Testis (tissue), 3 donors: ENCODE results near the gene GRB7. TPM values are rescaled to one million over a fixed set of nuclear protein-coding genes. Genes with fewer than 3 reads are reported as not detected.

ENCODE experiments used
- DNase-seq: peaks from one replicate; pipeline ENCODE4 v3.0.0-alpha.2; 2019
- H3K27ac ChIP-seq, 2 donors: fragments of 200-600 bp; sonication (generic); one replicate each; pipeline ENCODE4 v1.5.1; 2019
- H3K27me3 ChIP-seq: fragments of 200-600 bp; sonication (generic); one replicate; pipeline ENCODE4 v1.5.1; 2019
- H3K36me3 ChIP-seq: fragments of 200-600 bp; sonication (generic); one replicate; pipeline ENCODE4 v1.5.1; 2017; ENCODE audit warnings: low read depth; ENCODE audit errors: missing control alignments
- H3K4me1 ChIP-seq: fragments of 200-600 bp; sonication (generic); one replicate; pipeline ENCODE4 v1.5.1; 2019
- H3K4me3 ChIP-seq, 2 donors: fragments of 200-600 bp; sonication (generic); one replicate each; pipeline ENCODE4 v1.5.1; 2017 to 2019
- H3K9me3 ChIP-seq: fragments of 200-600 bp; sonication (generic); one replicate; pipeline ENCODE4 v1.5.1; 2017
- CTCF ChIP-seq, 3 experiments: fragments of 450-650 bp in 2 of 3; fragments of 200-600 bp in 1 of 3; sonication (generic) in 1 of 3; IDR thresholded peaks; one replicate each; pipeline ENCODE4 v1.5.1; 2016 to 2019; ENCODE audit warnings: antibody characterized with exemption in 3 of 3, mild to moderate bottlenecking in 2 of 3, moderate library complexity in 1 of 3
- POLR2A ChIP-seq: fragments of 450-650 bp; IDR thresholded peaks from one replicate; pipeline ENCODE4 v1.6.1; 2017; ENCODE audit warnings: antibody characterized with exemption, mild to moderate bottlenecking, moderate library complexity
- whole genome bisulfite sequencing, 2 donors: methylation state at CpG; one replicate each; pipeline ENCODE4 v1.1.5; 2018; 5-methylcytosine and 5-hydroxymethylcytosine counted together
- intact Hi-C: fragments of 100-400 bp; cut with DNase I; formaldehyde crosslinking; loops from one replicate; pipeline ENCODE4 v1.15.1; 2023; ENCODE audit warnings: low total_unique reads
- polyA plus RNA-seq: library from polyadenylated mRNA; stranded (reverse); fragments of 350-450 nt; fragmentation: Illumina TruSeq; extraction: RNeasy Lipid Tissue Mini Kit (QIAGEN cat#74804); gene quantifications from one replicate; pipeline ENCODE4 v1.2.3, GENCODE V29; 2014; ENCODE audit warnings: low read depth, low replicate concordance; ENCODE audit not compliant: insufficient read depth
- total RNA-seq, 2 donors: library from RNA; depleted of rRNA; stranded (reverse); fragments of >200 nt; gene quantifications; one replicate each; pipeline ENCODE4 v1.2.3, GENCODE V29; 2016

GRB7 gene
- total and polyA plus RNA-seq, 3 donors from 2014 or later: 2.1 to 3.7 (median 2.9) TPM

- H3K27ac ChIP-seq: no peak overlapping the region
- TF ChIP-seq CTCF (IDR thresholded peaks at IDR 0.05): no peak
- no peak for TF ChIP-seq POLR2A
- DNase-seq: no peak
- no peaks in the 10 kb centered on the region for H3K4me1 ChIP-seq
- H3K4me3 ChIP-seq: no peak overlapping the region
- H3K36me3 ChIP-seq: no peaks in the 10 kb centered on the region
- WGBS, 2 donors: 87 to 96% methylated on average over 4 of the region's 4 CpGs
- H3K27me3 ChIP-seq: no peaks in the 10 kb centered on the region
- no peaks in the 10 kb centered on the region for H3K9me3 ChIP-seq
- intact Hi-C loops: no loop called here
These were observed 36.3 kb downstream of the GRB7 start for GRCh38 chr17:39774047-39774446.

- TF ChIP-seq POLR2A (no peak), CTCF (IDR thresholded peaks at IDR 0.05) (no peak)
- H3K27me3 ChIP-seq: no peaks in the 10 kb centered on the region
These were observed 37.3 kb downstream of the GRB7 start for GRCh38 chr17:39775031-39775430.

GRCh38 chr17:39776252-39776651, 38.5 kb downstream of the GRB7 start:
- H3K4me3 ChIP-seq: no peak overlapping the region
- H3K36me3 ChIP-seq: no peaks in the 10 kb centered on the region
- no peaks in the 10 kb centered on the region for H3K9me3 ChIP-seq
- TF ChIP-seq CTCF (IDR thresholded peaks at IDR 0.05) (no peak), POLR2A (no peak)
- no peaks in the 10 kb centered on the region for H3K27me3 ChIP-seq
- H3K4me1 ChIP-seq: no peaks in the 10 kb centered on the region
- DNase-seq: no peak
- intact Hi-C loops: no loop called here
- no peak overlapping the region for H3K27ac ChIP-seq

More at GRCh38 chr17:39775031-39775430, 37.3 kb downstream of the GRB7 start:
- DNase-seq: no peak
- Histone ChIP-seq H3K4me3 (no peak overlapping the region), H3K27ac (no peak overlapping the region), H3K9me3 (no peaks in the 10 kb centered on the region), H3K4me1 (no peaks in the 10 kb centered on the region), H3K36me3 (no peaks in the 10 kb centered on the region)
- intact Hi-C loops: no loop called here
- 93 to 97% methylated on average over 2 of the region's 2 CpGs for WGBS, 2 donors

- DNase-seq: no peak
These were observed 40.0 kb downstream of the GRB7 start for GRCh38 chr17:39777534-39778365.

More at GRCh38 chr17:39777534-39778365, 40.0 kb downstream of the GRB7 start:
- no peaks in the 10 kb centered on the region for H3K9me3 ChIP-seq
- intact Hi-C loops: no loop called here
- TF ChIP-seq POLR2A: no peak
- TF ChIP-seq CTCF (IDR thresholded peaks at IDR 0.05): no peak
- no peak overlapping the region for H3K4me3 ChIP-seq
- WGBS, 2 donors: 67 to 73% methylated on average over 11 of the region's 11 CpGs
- no peaks in the 10 kb centered on the region for H3K27me3 ChIP-seq
- no peaks in the 10 kb centered on the region for H3K36me3 ChIP-seq
- H3K4me1 ChIP-seq: no peaks in the 10 kb centered on the region
- no peak overlapping the region for H3K27ac ChIP-seq
